ENCODE data around the gene BECN2.
A peak's percentile ranks its signal among the peaks of the same experiment; 100 is the strongest.
"Not testable (repeated sequence)": the region's sequence is repeated elsewhere in the genome, so short reads cannot be mapped to it uniquely, and the experiment has no call there.

BECN2 gene

GRCh38 chr1:241979926-241980325, 22.4 kb downstream of the BECN2 start:
- no peak for DNase-seq

GRCh38 chr1:241985787-241986186, 28.2 kb downstream of the BECN2 start:
- DNase-seq: peak in 1 of 2 donors; percentile 2

- not testable (repeated sequence) for DNase-seq
Observed at GRCh38 chr1:241988389-241988930, 30.9 kb downstream of the BECN2 start.

- no peak for DNase-seq
Observed at GRCh38 chr1:241990040-241990439, 32.5 kb downstream of the BECN2 start.

- DNase-seq: no peak
Observed at GRCh38 chr1:241992734-241993133, 35.2 kb downstream of the BECN2 start.

GRCh38 chr1:241994171-241994570, 36.6 kb downstream of the BECN2 start:
- DNase-seq: no peak

GRCh38 chr1:241997401-241997998, 39.9 kb downstream of the BECN2 start:
- DNase-seq: no peak

GRCh38 chr1:241998412-241998921, 40.9 kb downstream of the BECN2 start:
- DNase-seq: peak; percentile 35 to 38

GRCh38 chr1:241999026-241999425, 41.5 kb downstream of the BECN2 start, which contains the start of gene MAP1LC3C:
TSS of gene MAP1LC3C (minus strand) at chr1:241999098. CDS start at chr1:241999008, 90 bp downstream.
- no peak for DNase-seq

- DNase-seq: no peak
Observed at GRCh38 chr1:242000434-242000833, 42.9 kb downstream of the BECN2 start.

- DNase-seq: no peak
Observed at GRCh38 chr1:242002072-242002471, 44.5 kb downstream of the BECN2 start.

- no peak for DNase-seq
Observed at GRCh38 chr1:242002510-242002909, 44.9 kb downstream of the BECN2 start.

- no peak for DNase-seq
Observed at GRCh38 chr1:242004751-242005495, 47.4 kb downstream of the BECN2 start.

GRCh38 chr1:242005866-242006535, 48.4 kb downstream of the BECN2 start:
- no peak for DNase-seq

GRCh38 chr1:242006976-242007375, 49.4 kb downstream of the BECN2 start:
- DNase-seq: no peak
